Activated CD4-positive, CD25-positive, alpha-beta regulatory T cell treated with anti-CD3 and anti-CD28 coated beads, Interleukin-2, amount 50 U/mL, for 16 hours (primary cell): Measurements from ENCODE around the gene SIK3.

ENCODE experiments used
- DNase-seq: peaks from one replicate; pipeline ENCODE4 v3.0.0-alpha.2; 2020; ENCODE audit warnings: low read depth, low spot score

Gene SIK3

GRCh38 chr11:116930586-116930985 lies 167.6 kb downstream of the SIK3 start:
- no peak for DNase-seq

- no peak for DNase-seq
Measured at GRCh38 chr11:116930177-116930576, 168.1 kb downstream of the SIK3 start.

GRCh38 chr11:116929414-116930090 lies 168.7 kb downstream of the SIK3 start:
- DNase-seq = no peak

- no peak for DNase-seq
Measured at GRCh38 chr11:116928845-116929244, 169.4 kb downstream of the SIK3 start.

GRCh38 chr11:116928102-116928777 lies 170.0 kb downstream of the SIK3 start:
- DNase-seq = no peak

- no peak for DNase-seq
Measured at GRCh38 chr11:116927163-116927974, 170.9 kb downstream of the SIK3 start.

- DNase-seq = no peak
Measured at GRCh38 chr11:116925050-116925449, 173.2 kb downstream of the SIK3 start.

- DNase-seq = no peak
Measured at GRCh38 chr11:116918925-116919655, 179.1 kb downstream of the SIK3 start.

- no peak for DNase-seq
Measured at GRCh38 chr11:116917632-116918031, 180.6 kb downstream of the SIK3 start.

GRCh38 chr11:116916886-116917285 lies 181.3 kb downstream of the SIK3 start:
- DNase-seq = no peak

GRCh38 chr11:116916052-116916451 lies 182.2 kb downstream of the SIK3 start:
- no peak for DNase-seq

GRCh38 chr11:116913000-116913399 lies 185.2 kb downstream of the SIK3 start:
- DNase-seq = no peak

GRCh38 chr11:116911976-116912734 lies 186.1 kb downstream of the SIK3 start:
- DNase-seq = no peak

- no peak for DNase-seq
Measured at GRCh38 chr11:116910847-116911246, 187.4 kb downstream of the SIK3 start.

- no peak for DNase-seq
Measured at GRCh38 chr11:116910378-116910777, 187.8 kb downstream of the SIK3 start.

- DNase-seq = no peak
Measured at GRCh38 chr11:116909245-116909644, 189.0 kb downstream of the SIK3 start.

- no peak for DNase-seq
Measured at GRCh38 chr11:116906479-116906878, 191.7 kb downstream of the SIK3 start.

- DNase-seq = no peak
Measured at GRCh38 chr11:116903090-116903489, 195.1 kb downstream of the SIK3 start.

- DNase-seq = no peak
Measured at GRCh38 chr11:116901964-116902688, 196.1 kb downstream of the SIK3 start.

- no peak for DNase-seq
Measured at GRCh38 chr11:116901211-116901610, 197.0 kb downstream of the SIK3 start.
